Fibroblast of mammary gland (primary cell): ENCODE results near the gene CELF5.
"Not testable (repeated sequence)": the region's sequence is repeated elsewhere in the genome, so short reads cannot be mapped to it uniquely, and the experiment has no call there.

Experiments
- DNase-seq: peaks from one replicate; pipeline ENCODE4 v3.0.0-alpha.2; 2010; ENCODE audit warnings: low read depth
- H3K4me3 ChIP-seq: 2 replicates; pipeline ENCODE4 v1.5.1; 2011; ENCODE audit warnings: low read depth, mild to moderate bottlenecking, low read length, moderate library complexity; ENCODE audit not compliant: control insufficient read depth
- CTCF ChIP-seq: conservative IDR thresholded peaks from 2 replicates; pipeline ENCODE4 v1.5.1; 2011; ENCODE audit warnings: low read depth, low read length, inconsistent platforms; ENCODE audit not compliant: control insufficient read depth, insufficient read depth

The CELF5 gene

GRCh38 chr19:3187662-3188511 is 36.6 kb upstream of the CELF5 start:
- DNase-seq: no peak
- no peak overlapping the region for H3K4me3 ChIP-seq
- TF ChIP-seq CTCF: no peak

GRCh38 chr19:3188627-3189596 is 35.5 kb upstream of the CELF5 start:
- DNase-seq: no peak
- TF ChIP-seq CTCF: no peak

GRCh38 chr19:3189702-3190469 is 34.6 kb upstream of the CELF5 start:
- DNase-seq: no peak
- H3K4me3 ChIP-seq: no peak overlapping the region
- no peak for TF ChIP-seq CTCF

More at GRCh38 chr19:3188627-3189596, 35.5 kb upstream of the CELF5 start:
- H3K4me3 ChIP-seq: no peak overlapping the region

- no peak overlapping the region for H3K4me3 ChIP-seq
- TF ChIP-seq CTCF: no peak
- DNase-seq: no peak
Observed at GRCh38 chr19:3190470-3190770, 34.0 kb upstream of the CELF5 start.

- no peak overlapping the region for H3K4me3 ChIP-seq
- TF ChIP-seq CTCF: no peak
- DNase-seq: no peak
Observed at GRCh38 chr19:3190921-3191805, 33.3 kb upstream of the CELF5 start.

- not testable (repeated sequence) for H3K4me3 ChIP-seq, DNase-seq
Observed at GRCh38 chr19:3191806-3192104, 32.7 kb upstream of the CELF5 start.
